ENCODE data around the gene KRTAP9-1. TPM values are rescaled to one million over a fixed set of nuclear protein-coding genes. Genes with fewer than 3 reads are reported as not detected.
"Not testable (repeated sequence)": the region's sequence is repeated elsewhere in the genome, so short reads cannot be mapped to it uniquely, and the experiment has no call there.

The KRTAP9-1 gene
- total RNA-seq = not detected
- not detected for polyA plus RNA-seq
- long read RNA-seq, donor 1 = 0 reads
- long read RNA-seq, donor 2 = 0 reads
- long read RNA-seq, donor 3 = 0 reads

- H3K27ac ChIP-seq; H3K4me1 ChIP-seq; ATAC-seq; H3K36me3 ChIP-seq; H3K9me3 ChIP-seq; H3K4me3 ChIP-seq; DNase-seq; intact Hi-C loops (cut with DNase I): not testable (repeated sequence)
- H3K27me3 ChIP-seq = peaks cover 0 to 23% (median 0%) of the 10 kb centered on the region in 9 donors
- 50 to 75% (median 62%) methylated on average over 1 of the region's 1 CpG for WGBS, 4 donors
Measured at GRCh38 chr17:41189837-41190318, at the start of gene KRTAP9-1. Gene KRTAP9-1 (plus strand): TSS chr17:41189887. CDS start chr17:41189887, 0 bp downstream.

- intact Hi-C loops (cut with DNase I) = no loop called here
- 76 to 84% (median 82%) methylated on average over 5 to 6 of the region's 6 CpGs for WGBS, 4 donors
- peaks cover 0 to 23% (median 6%) of the 10 kb centered on the region in 12 donors for H3K9me3 ChIP-seq
Measured at GRCh38 chr17:41140360-41141131, 49.1 kb upstream of the KRTAP9-1 start, which contains the start of gene KRTAP4-6. Gene KRTAP4-6 (minus strand): TSS chr17:41140544. CDS start chr17:41140487, 57 bp downstream.

GRCh38 chr17:41141361-41141760 is 48.3 kb upstream of the KRTAP9-1 start:
- DNase-seq = no peak

More at GRCh38 chr17:41140360-41141131, 49.1 kb upstream of the KRTAP9-1 start, which contains the start of gene KRTAP4-6:
- no peak for DNase-seq
- no peak for TF ChIP-seq POLR2A (IDR thresholded peaks at IDR 0.05)
- TF ChIP-seq CTCF (IDR thresholded peaks at IDR 0.05) = no peak
- no peak within 1 kb of the TSS for H3K4me3 ChIP-seq
- ATAC-seq = no peak
- no peaks in the 10 kb centered on the region for H3K36me3 ChIP-seq
- no peaks in the 10 kb centered on the region for H3K4me1 ChIP-seq
- peaks cover 0 to 2% (median 0%) of the 10 kb centered on the region in 9 donors for H3K27me3 ChIP-seq
- no peak within 1 kb of the TSS for H3K27ac ChIP-seq

GRCh38 chr17:41144846-41145245 is 44.8 kb upstream of the KRTAP9-1 start:
- H3K9me3 ChIP-seq = peaks cover 0 to 22% (median 6%) of the 10 kb centered on the region in 12 donors
- no peaks in the 10 kb centered on the region for H3K4me1 ChIP-seq
- no peak overlapping the region for H3K27ac ChIP-seq
- DNase-seq (no peak), ATAC-seq (no peak)
- no peaks in the 10 kb centered on the region for H3K36me3 ChIP-seq
- H3K27me3 ChIP-seq = peaks cover 0 to 6% (median 0%) of the 10 kb centered on the region in 9 donors
- intact Hi-C loops (cut with DNase I) = no loop called here
- WGBS, 4 donors = 81 to 93% (median 93%) methylated on average over 1 of the region's 1 CpG
- no peak overlapping the region for H3K4me3 ChIP-seq
- no peak for TF ChIP-seq POLR2A (IDR thresholded peaks at IDR 0.05)
- TF ChIP-seq CTCF (IDR thresholded peaks at IDR 0.05) = no peak

More at GRCh38 chr17:41141361-41141760, 48.3 kb upstream of the KRTAP9-1 start:
- ATAC-seq = no peak
- Histone ChIP-seq H3K9me3 (peaks cover 0 to 23% (median 6%) of the 10 kb centered on the region in 12 donors), H3K27me3 (no peaks in the 10 kb centered on the region), H3K4me3 (no peak overlapping the region), H3K27ac (no peak overlapping the region), H3K4me1 (no peaks in the 10 kb centered on the region), H3K36me3 (no peaks in the 10 kb centered on the region)
- intact Hi-C loops (cut with DNase I) = no loop called here
- TF ChIP-seq POLR2A (IDR thresholded peaks at IDR 0.05) (no peak), CTCF (IDR thresholded peaks at IDR 0.05) (no peak)
